HL-60 (cell line): ENCODE measurements around the gene ATXN7L3.

Experiments
- DNase-seq, 2 experiments: peaks; one replicate each; pipeline ENCODE4 v3.0.0-alpha.2; 2010 to 2020; ENCODE audit warnings: low read depth in 1 of 2, low spot score in 1 of 2
- H3K27ac ChIP-seq: fragments of 250-450 bp; sonication (Bioruptor Pico); replicated peaks from 2 replicates; pipeline ENCODE4 v1.5.1; 2020; ENCODE audit warnings: mild to moderate bottlenecking, moderate library complexity
- H3K27me3 ChIP-seq: fragments of 250-450 bp; sonication (Bioruptor Pico); 2 replicates; pipeline ENCODE4 v1.5.1; 2021; ENCODE audit warnings: mild to moderate bottlenecking, moderate library complexity; ENCODE audit not compliant: insufficient read depth, poor library complexity, severe bottlenecking
- H3K4me3 ChIP-seq: replicated peaks from 2 replicates; pipeline ENCODE4 v1.5.1; 2011; ENCODE audit warnings: mild to moderate bottlenecking, control low read depth, low read length; ENCODE audit not compliant: insufficient read depth
- GABPA ChIP-seq: IDR thresholded peaks from 2 replicates; pipeline ENCODE4 v1.6.1; 2012; ENCODE audit warnings: low read depth
- POLR2AphosphoS5 ChIP-seq: IDR thresholded peaks from 2 replicates; pipeline ENCODE4 v1.6.1; 2012; ENCODE audit warnings: low read depth
- SPI1 ChIP-seq: IDR thresholded peaks from 2 replicates; pipeline ENCODE4 v1.6.1; 2012; ENCODE audit warnings: low read depth, mild to moderate bottlenecking, borderline replicate concordance
- TF ChIP-seq, protein P1 (sequence below): IDR thresholded peaks from 2 replicates; pipeline ENCODE4 v1.6.1; 2012; ENCODE audit warnings: low read depth; ENCODE audit not compliant: insufficient replicate concordance
- TF ChIP-seq, protein P2 (sequence below): IDR thresholded peaks from one replicate; pipeline ENCODE4 v1.5.1; 2011; ENCODE audit warnings: low read length, control low read depth, inconsistent platforms; ENCODE audit not compliant: insufficient read depth

The ATXN7L3 gene

DNA sequence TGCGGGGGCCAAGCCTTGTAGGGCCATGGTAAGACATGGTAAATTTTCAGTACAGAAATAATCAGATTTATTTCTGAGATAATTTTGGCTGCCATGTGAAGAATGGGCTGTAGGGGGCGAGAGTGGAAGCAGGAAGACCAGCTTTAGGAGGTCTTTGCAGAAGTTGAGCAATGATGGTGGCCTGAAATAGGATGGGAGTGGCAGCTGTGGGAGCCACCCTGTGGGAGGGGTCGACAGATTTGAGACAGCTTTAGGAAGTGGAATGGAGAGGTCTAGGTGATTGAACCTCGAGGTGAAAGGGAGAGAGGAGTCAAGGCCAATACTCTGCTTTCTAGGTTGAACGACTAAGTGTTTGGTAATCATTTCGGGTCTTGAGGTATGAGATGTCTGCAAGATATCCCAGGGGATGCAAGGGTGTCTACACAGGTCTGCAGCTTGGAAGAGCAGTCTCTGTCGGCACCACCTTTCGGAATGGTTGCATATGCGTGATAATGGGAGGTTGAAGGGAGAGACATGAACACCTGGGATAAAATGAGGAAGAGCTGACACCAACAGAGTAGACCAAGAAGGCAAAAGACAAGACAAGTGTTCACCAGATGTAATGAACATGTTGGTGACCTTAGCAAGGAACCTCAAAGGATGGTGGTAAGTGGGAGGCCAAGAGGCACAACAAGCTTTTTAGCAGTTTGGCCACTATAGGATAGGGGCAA, 4.2 kb upstream of the ATXN7L3 start:
- TF ChIP-seq POLR2AphosphoS5 (no peak), GABPA (no peak), SPI1 (peak; percentile 74; the same call in 1 of the 2 replicates)
- TF ChIP-seq, protein P1, sequence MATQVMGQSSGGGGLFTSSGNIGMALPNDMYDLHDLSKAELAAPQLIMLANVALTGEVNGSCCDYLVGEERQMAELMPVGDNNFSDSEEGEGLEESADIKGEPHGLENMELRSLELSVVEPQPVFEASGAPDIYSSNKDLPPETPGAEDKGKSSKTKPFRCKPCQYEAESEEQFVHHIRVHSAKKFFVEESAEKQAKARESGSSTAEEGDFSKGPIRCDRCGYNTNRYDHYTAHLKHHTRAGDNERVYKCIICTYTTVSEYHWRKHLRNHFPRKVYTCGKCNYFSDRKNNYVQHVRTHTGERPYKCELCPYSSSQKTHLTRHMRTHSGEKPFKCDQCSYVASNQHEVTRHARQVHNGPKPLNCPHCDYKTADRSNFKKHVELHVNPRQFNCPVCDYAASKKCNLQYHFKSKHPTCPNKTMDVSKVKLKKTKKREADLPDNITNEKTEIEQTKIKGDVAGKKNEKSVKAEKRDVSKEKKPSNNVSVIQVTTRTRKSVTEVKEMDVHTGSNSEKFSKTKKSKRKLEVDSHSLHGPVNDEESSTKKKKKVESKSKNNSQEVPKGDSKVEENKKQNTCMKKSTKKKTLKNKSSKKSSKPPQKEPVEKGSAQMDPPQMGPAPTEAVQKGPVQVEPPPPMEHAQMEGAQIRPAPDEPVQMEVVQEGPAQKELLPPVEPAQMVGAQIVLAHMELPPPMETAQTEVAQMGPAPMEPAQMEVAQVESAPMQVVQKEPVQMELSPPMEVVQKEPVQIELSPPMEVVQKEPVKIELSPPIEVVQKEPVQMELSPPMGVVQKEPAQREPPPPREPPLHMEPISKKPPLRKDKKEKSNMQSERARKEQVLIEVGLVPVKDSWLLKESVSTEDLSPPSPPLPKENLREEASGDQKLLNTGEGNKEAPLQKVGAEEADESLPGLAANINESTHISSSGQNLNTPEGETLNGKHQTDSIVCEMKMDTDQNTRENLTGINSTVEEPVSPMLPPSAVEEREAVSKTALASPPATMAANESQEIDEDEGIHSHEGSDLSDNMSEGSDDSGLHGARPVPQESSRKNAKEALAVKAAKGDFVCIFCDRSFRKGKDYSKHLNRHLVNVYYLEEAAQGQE, result no peak
- TF ChIP-seq, protein P2, sequence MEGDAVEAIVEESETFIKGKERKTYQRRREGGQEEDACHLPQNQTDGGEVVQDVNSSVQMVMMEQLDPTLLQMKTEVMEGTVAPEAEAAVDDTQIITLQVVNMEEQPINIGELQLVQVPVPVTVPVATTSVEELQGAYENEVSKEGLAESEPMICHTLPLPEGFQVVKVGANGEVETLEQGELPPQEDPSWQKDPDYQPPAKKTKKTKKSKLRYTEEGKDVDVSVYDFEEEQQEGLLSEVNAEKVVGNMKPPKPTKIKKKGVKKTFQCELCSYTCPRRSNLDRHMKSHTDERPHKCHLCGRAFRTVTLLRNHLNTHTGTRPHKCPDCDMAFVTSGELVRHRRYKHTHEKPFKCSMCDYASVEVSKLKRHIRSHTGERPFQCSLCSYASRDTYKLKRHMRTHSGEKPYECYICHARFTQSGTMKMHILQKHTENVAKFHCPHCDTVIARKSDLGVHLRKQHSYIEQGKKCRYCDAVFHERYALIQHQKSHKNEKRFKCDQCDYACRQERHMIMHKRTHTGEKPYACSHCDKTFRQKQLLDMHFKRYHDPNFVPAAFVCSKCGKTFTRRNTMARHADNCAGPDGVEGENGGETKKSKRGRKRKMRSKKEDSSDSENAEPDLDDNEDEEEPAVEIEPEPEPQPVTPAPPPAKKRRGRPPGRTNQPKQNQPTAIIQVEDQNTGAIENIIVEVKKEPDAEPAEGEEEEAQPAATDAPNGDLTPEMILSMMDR, result peak; percentile 59
- H3K27me3 ChIP-seq, result no peaks in the 10 kb centered on the region
- no peak overlapping the region for H3K4me3 ChIP-seq
- peak in 1 of 2 experiments; percentile 75 for DNase-seq
- H3K27ac ChIP-seq, result no peak overlapping the region

DNA sequence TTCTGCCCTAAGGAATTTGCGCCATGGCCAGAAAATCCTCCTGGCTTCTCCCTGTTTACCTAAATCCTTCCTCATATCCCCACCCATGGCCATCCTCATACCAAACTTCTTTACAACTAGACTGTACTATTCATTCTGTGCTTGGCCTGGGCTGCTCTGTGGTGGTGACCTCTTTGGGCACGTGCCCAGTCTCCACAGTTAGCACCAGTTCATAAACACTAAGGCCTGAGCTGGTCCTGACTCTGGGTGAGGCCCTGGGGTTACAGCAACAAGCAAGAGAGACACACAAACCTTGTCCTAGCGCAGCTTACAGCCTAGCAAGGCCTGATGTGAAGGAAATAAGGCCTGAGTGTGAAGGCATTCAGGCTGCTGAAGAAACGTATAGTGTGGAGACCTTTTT, 3.1 kb upstream of the ATXN7L3 start:
- TF ChIP-seq SPI1 (no peak), POLR2AphosphoS5 (no peak), GABPA (no peak)
- TF ChIP-seq, protein P2, result no peak
- TF ChIP-seq, protein P1, result no peak
- H3K27me3 ChIP-seq, result no peaks in the 10 kb centered on the region
- no peak for DNase-seq
- H3K27ac ChIP-seq, result no peak overlapping the region
- no peak overlapping the region for H3K4me3 ChIP-seq

DNA sequence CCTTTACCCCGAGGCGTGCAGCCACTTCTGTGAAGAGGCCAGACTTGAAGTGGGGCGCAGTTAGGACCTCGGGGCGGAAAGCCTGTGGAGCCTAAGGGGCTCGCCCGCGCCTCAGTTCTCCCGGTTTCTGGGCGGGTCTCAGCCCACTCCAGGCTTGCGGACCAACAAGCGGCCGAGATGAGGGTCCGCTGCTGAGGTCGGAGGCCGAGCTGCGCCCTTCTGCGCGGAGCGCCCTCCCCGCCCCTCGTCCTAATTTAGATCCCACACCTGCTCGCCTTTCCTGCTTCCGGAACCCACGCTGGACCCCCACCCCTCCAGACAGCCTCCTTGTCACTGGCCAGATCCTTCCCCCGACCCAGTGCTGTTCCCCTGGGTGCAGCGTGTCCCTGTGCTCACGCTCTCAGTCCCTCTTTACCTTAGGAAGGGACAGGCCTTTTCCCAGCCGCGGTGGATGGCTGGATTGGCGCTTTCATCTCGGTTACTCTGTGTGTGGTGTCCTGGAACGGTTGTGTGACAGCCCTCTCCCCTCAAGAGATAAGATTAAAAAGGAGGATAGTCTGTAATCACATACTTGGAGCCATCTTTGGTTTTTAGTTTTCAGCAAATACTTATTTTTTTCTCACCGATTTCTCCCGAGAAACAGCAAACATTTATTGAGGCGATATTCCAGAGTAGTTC, 933 bp upstream of the ATXN7L3 start:
- DNase-seq, result no peak
- TF ChIP-seq, protein P2, result no peak
- peak; percentile 65 for TF ChIP-seq POLR2AphosphoS5
- H3K27me3 ChIP-seq, result no peaks in the 10 kb centered on the region
- peak overlapping the region; percentile 95 for H3K27ac ChIP-seq
- peak overlapping the region; percentile 64 for H3K4me3 ChIP-seq
